Breast epithelium (tissue), 4 donors: ENCODE results near the gene MRPL24. TPM values are rescaled to one million over a fixed set of nuclear protein-coding genes. Genes with fewer than 3 reads are reported as not detected.
A peak's percentile ranks its signal among the peaks of the same experiment; 100 is the strongest.

Source experiments
- DNase-seq, 2 donors: peaks; one replicate each; pipeline ENCODE4 v3.0.0-alpha.2; 2019; ENCODE audit warnings: low spot score in 2 of 2
- H3K27ac ChIP-seq, 2 donors: fragments of 200-600 bp; sonication (generic) in 1 of 2; one replicate each; pipeline ENCODE4 v1.5.1; 2016 to 2019; ENCODE audit warnings: mild to moderate bottlenecking in 1 of 2
- H3K27me3 ChIP-seq, 2 donors: fragments of 200-600 bp; sonication (generic) in 1 of 2; one replicate each; pipeline versions ENCODE4 v1.5.1 to v1.6.0; 2017 to 2019; ENCODE audit warnings: control low read depth in 1 of 2, mild to moderate bottlenecking in 1 of 2
- H3K36me3 ChIP-seq: fragments of 200-600 bp; one replicate; pipeline ENCODE4 v1.5.1; 2019
- H3K4me1 ChIP-seq, 2 donors: fragments of 200-600 bp; sonication (generic); one replicate each; pipeline ENCODE4 v1.5.1; 2016 to 2019; ENCODE audit warnings: control low read depth in 1 of 2
- H3K4me3 ChIP-seq, 3 donors: fragments of 200-600 bp; sonication (generic); 1 replicate in 2 of 3; 2 replicates in 1 of 3; pipeline ENCODE4 v1.5.1; 2016 to 2019; ENCODE audit warnings: mild to moderate bottlenecking in 3 of 3, moderate library complexity in 2 of 3
- H3K9me3 ChIP-seq, 2 donors: fragments of 200-600 bp; sonication (generic) in 1 of 2; one replicate each; pipeline ENCODE4 v1.5.1; 2016 to 2019; ENCODE audit warnings: control low read depth in 1 of 2
- POLR2A ChIP-seq: fragments of 450-650 bp; IDR thresholded peaks from one replicate; pipeline ENCODE4 v1.6.1; 2016; ENCODE audit warnings: antibody characterized with exemption, mild to moderate bottlenecking, moderate library complexity
- POLR2AphosphoS5 ChIP-seq, 3 donors: sonication (generic); formaldehyde crosslinking; IDR thresholded peaks; one replicate each; pipeline ENCODE4 v1.6.1; 2017; ENCODE audit warnings: antibody characterized with exemption in 3 of 3
- intact Hi-C: fragments of 100-400 bp; cut with DNase I; formaldehyde crosslinking; loops from one replicate; pipeline ENCODE4 v1.15.1; 2023; ENCODE audit warnings: low total_unique reads
- total RNA-seq, 3 donors: library from RNA; depleted of rRNA; stranded (reverse); fragments of >200 nt; gene quantifications; one replicate each; pipeline ENCODE4 v1.1.0, GENCODE V29; 2016
- TF ChIP-seq, protein P1 (sequence below), 3 donors: fragments of 450-650 bp; IDR thresholded peaks; one replicate each; pipeline ENCODE4 v1.5.1; 2016 to 2017; ENCODE audit warnings: antibody characterized with exemption in 3 of 3, mild to moderate bottlenecking in 3 of 3, moderate library complexity in 3 of 3

The MRPL24 gene
- 10 to 100 TPM; 36.6 to 63.9 (median 63.8) TPM for total RNA-seq

DNA sequence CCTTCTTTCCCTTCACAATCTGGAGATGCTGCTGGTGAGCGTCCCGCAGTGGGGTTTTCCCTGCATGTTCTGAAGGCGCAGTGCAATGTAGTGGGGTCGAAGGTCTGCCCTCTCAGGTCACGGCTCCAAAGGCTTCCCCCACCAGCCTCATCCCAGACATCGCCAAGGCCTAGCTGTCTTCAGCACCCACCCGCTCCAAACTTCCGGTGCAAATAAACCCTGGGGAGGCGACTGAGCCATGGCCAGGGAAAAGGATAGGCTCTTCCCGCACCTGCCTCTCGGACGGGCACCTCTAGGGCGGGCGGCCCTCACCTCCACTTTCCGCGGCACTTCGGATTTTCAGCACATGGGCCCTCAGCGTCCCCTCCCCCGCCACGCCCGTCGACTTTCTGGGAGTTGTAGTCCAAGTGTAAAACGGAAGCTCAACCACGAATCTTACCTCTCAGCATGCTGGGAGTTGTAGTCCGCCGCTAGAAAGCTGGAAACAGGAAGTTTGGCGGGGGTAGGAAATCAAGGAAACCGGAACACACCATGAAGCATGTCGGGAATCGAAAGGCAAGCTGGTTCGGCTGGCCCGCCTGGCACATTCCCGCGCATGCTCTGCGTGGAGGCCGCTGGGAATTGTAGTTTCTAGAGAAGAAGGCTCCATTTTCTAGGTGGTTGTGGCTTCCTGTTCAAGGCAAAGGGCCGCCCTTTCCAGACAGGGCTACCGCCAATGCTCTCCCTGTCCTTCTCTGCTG, at the start of gene MRPL24:
TSS of gene MRPL24 (minus strand) at position 348 of the 740 bp plus-strand sequence. CDS start 2,384 bp downstream, outside the sequence.
- Histone ChIP-seq H3K36me3 (peaks cover 6% of the 10 kb centered on the region), H3K4me1 (peaks cover 0 to 9% of the 10 kb centered on the region in 2 donors), H3K27me3 (no peaks in the 10 kb centered on the region), H3K9me3 (no peaks in the 10 kb centered on the region), H3K27ac (peak within 1 kb of the TSS; percentile 91 to 97), H3K4me3 (peak within 1 kb of the TSS; percentile 70 to 78 (median 75))
- intact Hi-C loops, result no loop called here
- TF ChIP-seq, protein P1, sequence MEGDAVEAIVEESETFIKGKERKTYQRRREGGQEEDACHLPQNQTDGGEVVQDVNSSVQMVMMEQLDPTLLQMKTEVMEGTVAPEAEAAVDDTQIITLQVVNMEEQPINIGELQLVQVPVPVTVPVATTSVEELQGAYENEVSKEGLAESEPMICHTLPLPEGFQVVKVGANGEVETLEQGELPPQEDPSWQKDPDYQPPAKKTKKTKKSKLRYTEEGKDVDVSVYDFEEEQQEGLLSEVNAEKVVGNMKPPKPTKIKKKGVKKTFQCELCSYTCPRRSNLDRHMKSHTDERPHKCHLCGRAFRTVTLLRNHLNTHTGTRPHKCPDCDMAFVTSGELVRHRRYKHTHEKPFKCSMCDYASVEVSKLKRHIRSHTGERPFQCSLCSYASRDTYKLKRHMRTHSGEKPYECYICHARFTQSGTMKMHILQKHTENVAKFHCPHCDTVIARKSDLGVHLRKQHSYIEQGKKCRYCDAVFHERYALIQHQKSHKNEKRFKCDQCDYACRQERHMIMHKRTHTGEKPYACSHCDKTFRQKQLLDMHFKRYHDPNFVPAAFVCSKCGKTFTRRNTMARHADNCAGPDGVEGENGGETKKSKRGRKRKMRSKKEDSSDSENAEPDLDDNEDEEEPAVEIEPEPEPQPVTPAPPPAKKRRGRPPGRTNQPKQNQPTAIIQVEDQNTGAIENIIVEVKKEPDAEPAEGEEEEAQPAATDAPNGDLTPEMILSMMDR (IDR thresholded peaks at IDR 0.05), result no peak
- TF ChIP-seq POLR2AphosphoS5 (IDR thresholded peaks at IDR 0.05), result peak; percentile 90 to 91 (median 91)
- no peak for TF ChIP-seq POLR2A
- DNase-seq, result peak; percentile 97 to 99

DNA sequence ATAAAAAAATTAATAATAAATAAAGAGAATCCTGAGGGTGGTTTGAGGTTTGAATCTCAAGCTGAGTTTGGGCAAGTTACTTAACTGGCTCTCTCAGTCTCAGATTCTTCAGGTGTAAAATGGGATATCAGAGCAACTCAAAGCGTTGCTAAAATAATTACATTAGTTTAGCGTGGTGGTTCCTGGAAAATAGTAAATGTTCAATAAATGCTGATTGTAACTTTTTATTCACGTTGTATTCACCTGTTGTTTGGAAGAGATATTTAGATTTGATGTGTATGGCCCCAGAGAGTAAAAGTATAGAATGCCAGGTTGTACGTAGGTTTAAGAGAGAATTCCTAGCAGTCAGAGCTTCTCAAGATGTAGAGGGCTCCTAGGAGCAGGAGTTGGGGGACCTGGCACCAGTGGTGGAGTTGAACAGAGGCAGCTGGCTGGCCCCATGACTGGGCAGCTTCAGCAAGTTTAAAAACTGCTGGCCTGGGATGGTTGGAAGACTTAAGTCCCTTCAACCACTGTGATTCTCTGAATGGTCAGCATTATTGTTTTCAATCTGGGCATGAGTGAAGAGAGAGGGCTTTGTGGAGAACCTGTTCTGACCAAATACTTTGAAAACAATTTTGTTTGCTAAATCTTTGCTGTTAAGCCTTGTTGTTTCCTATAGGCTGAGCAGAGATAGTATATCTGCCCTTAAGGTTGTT, 48.9 kb upstream of the MRPL24 start:
- H3K9me3 ChIP-seq, result no peaks in the 10 kb centered on the region
- no peak overlapping the region for H3K4me3 ChIP-seq
- no peaks in the 10 kb centered on the region for H3K4me1 ChIP-seq
- no peak for DNase-seq
- intact Hi-C loops, result loop anchor here (10.0 kb wide), 1 partner anchor 1055 kb away; no protein-coding TSS in a partner anchor
- H3K27me3 ChIP-seq, result no peaks in the 10 kb centered on the region
- no peak overlapping the region for H3K27ac ChIP-seq
- TF ChIP-seq, protein P1 (IDR thresholded peaks at IDR 0.05), result no peak
- no peak for TF ChIP-seq POLR2AphosphoS5 (IDR thresholded peaks at IDR 0.05)
- TF ChIP-seq POLR2A, result no peak
- H3K36me3 ChIP-seq, result no peaks in the 10 kb centered on the region

DNA sequence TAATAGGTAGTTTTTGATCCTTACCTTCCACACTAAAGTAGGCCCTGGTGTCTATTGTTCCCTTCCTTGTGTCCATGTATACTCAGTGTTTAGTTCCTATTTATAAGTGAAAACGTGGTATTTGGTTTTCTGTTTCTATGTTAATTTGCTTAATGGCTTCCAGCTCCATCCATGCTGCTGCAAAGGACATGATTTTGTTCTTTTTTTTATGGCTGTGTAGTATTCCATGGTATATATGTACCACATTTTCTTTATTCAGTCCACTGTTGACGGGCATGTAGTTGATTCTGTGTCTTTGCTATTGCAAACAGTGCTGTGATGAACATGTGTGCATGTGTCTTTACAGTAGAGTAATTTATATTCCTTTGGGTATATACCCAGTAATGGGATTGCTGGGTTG, 47.2 kb upstream of the MRPL24 start:
- Histone ChIP-seq H3K4me3 (no peak overlapping the region), H3K27me3 (no peaks in the 10 kb centered on the region), H3K36me3 (no peaks in the 10 kb centered on the region), H3K4me1 (no peaks in the 10 kb centered on the region), H3K27ac (no peak overlapping the region), H3K9me3 (no peaks in the 10 kb centered on the region)
- TF ChIP-seq POLR2A, result no peak
- TF ChIP-seq, protein P1 (IDR thresholded peaks at IDR 0.05), result no peak
- TF ChIP-seq POLR2AphosphoS5 (IDR thresholded peaks at IDR 0.05), result no peak
- intact Hi-C loops, result loop anchor here (10.0 kb wide), 1 partner anchor 1053 kb away; no protein-coding TSS in a partner anchor
- no peak for DNase-seq

DNA sequence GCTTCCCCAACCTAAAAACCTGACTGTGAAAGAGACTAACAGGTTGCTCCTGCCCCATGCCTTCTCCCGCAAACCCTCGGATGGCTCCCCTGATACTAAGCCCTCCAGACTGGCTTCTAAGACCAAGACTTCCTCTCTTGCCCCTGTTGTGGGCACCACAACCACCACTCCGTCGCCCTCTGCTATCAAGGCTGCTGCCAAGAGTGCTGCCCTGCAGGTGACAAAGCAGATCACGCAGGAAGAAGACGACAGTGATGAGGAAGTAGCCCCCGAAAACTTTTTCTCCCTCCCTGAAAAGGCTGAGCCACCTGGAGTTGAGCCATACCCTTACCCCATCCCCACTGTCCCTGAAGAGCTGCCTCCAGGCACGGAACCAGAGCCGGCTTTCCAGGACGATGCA, 45.8 kb upstream of the MRPL24 start:
- Histone ChIP-seq H3K36me3 (no peaks in the 10 kb centered on the region), H3K4me1 (no peaks in the 10 kb centered on the region), H3K27ac (no peak overlapping the region), H3K9me3 (no peaks in the 10 kb centered on the region), H3K4me3 (no peak overlapping the region), H3K27me3 (no peaks in the 10 kb centered on the region)
- intact Hi-C loops, result loop anchor here (10.0 kb wide), 1 partner anchor 1052 kb away; no protein-coding TSS in a partner anchor
- TF ChIP-seq, protein P1 (IDR thresholded peaks at IDR 0.05), result no peak
- no peak for TF ChIP-seq POLR2AphosphoS5 (IDR thresholded peaks at IDR 0.05)
- no peak for TF ChIP-seq POLR2A
- DNase-seq, result no peak

DNA sequence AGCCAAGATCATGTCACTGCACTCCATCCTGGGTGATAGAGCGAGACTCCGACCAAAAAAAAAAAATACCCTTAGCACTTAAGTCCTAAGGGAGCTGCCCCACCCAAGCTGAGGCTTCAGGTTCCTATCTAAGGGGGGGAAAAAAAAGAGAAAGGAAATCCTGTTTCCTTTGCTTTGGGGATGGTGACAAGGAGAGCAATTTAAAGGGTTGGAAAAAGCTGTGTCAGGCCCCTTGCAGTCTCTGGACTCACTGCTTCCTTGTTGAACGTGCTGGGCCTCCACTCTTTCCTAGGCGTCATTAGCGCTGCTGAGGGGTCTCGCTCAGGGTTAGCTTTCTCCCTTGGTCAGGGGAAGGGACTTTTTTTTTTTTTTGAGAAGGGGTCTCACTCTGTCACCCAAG, 44.6 kb upstream of the MRPL24 start:
- Histone ChIP-seq H3K4me1 (no peaks in the 10 kb centered on the region), H3K36me3 (no peaks in the 10 kb centered on the region), H3K27ac (no peak overlapping the region), H3K27me3 (no peaks in the 10 kb centered on the region), H3K4me3 (no peak overlapping the region), H3K9me3 (no peaks in the 10 kb centered on the region)
- intact Hi-C loops, result loop anchor here (10.0 kb wide), 1 partner anchor 1051 kb away; no protein-coding TSS in a partner anchor
- no peak for DNase-seq
- TF ChIP-seq, protein P1 (IDR thresholded peaks at IDR 0.05), result no peak
- no peak for TF ChIP-seq POLR2A
- TF ChIP-seq POLR2AphosphoS5 (IDR thresholded peaks at IDR 0.05), result no peak
